ENCODE data around the gene NCAPD2. TPM values are rescaled to one million over a fixed set of nuclear protein-coding genes. Genes with fewer than 3 reads are reported as not detected.

Gene NCAPD2, protein sequence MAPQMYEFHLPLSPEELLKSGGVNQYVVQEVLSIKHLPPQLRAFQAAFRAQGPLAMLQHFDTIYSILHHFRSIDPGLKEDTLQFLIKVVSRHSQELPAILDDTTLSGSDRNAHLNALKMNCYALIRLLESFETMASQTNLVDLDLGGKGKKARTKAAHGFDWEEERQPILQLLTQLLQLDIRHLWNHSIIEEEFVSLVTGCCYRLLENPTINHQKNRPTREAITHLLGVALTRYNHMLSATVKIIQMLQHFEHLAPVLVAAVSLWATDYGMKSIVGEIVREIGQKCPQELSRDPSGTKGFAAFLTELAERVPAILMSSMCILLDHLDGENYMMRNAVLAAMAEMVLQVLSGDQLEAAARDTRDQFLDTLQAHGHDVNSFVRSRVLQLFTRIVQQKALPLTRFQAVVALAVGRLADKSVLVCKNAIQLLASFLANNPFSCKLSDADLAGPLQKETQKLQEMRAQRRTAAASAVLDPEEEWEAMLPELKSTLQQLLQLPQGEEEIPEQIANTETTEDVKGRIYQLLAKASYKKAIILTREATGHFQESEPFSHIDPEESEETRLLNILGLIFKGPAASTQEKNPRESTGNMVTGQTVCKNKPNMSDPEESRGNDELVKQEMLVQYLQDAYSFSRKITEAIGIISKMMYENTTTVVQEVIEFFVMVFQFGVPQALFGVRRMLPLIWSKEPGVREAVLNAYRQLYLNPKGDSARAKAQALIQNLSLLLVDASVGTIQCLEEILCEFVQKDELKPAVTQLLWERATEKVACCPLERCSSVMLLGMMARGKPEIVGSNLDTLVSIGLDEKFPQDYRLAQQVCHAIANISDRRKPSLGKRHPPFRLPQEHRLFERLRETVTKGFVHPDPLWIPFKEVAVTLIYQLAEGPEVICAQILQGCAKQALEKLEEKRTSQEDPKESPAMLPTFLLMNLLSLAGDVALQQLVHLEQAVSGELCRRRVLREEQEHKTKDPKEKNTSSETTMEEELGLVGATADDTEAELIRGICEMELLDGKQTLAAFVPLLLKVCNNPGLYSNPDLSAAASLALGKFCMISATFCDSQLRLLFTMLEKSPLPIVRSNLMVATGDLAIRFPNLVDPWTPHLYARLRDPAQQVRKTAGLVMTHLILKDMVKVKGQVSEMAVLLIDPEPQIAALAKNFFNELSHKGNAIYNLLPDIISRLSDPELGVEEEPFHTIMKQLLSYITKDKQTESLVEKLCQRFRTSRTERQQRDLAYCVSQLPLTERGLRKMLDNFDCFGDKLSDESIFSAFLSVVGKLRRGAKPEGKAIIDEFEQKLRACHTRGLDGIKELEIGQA (N-terminal part only)
- total RNA-seq (2022) = 204 and 218 TPM in 2 replicates
- Bru-seq, nascent RNA = percentile 92 among the genes with signal in this experiment
- percentile 91 among the genes with signal in this experiment for BruChase-seq, experiment 1, labeled RNA remaining after a 2-hour chase
- BruChase-seq, experiment 2, labeled RNA remaining after a 6-hour chase = percentile 96 among the genes with signal in this experiment
- long read RNA-seq, full-length matches to known transcripts = 95 of 183 reads
- long read RNA-seq, partial matches to known transcripts = 69 of 183 reads
- long read RNA-seq, other reads (novel, unspliced or antisense) = 19 of 183 reads

DNA sequence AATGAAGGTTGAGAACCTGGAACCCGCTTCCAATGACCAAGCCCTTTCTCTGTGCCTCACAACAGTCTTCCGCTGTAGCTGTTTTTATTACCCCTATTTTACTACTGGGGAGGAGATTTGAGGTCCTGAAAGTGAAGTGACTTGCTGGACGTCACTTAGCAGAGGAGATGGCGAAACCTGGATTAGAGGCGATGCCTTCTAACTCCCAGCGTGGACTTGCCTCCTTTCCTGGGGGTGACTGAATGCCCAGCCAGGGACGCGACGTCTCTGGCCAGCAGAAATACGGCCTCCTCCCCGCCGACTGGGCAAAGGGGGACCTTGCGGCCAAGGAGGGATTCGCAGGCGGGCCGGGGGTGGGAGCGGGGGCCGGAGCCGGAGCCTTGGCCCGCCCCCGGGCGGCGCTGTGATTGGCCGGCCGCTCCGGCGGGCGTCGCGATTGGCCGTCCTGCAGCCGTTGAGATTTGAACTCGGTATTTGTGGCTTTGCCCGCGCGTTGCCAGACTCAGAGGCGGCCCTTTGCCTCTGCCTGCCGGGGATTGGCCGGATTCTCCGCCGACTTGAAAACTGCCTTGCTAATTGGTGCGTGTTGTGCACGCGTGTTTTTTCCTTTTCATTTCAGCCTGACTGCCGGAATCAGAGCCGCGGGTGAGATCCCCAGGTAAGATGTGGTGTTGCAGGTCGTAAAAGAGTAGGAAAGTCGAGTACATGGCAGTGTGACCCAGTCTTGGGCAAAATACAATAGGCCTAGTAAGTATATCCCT, at the start of gene NCAPD2:
TSS of gene NCAPD2 (plus strand) at position 606 of the 761 bp plus-strand sequence. CDS start 997 bp downstream, outside the sequence.
- peaks cover 12% of the 10 kb centered on the region for H3K4me1 ChIP-seq
- H3K4me3 ChIP-seq (ENCODE audit: low read depth, low read length) = peak within 1 kb of the TSS; percentile 81
- H3K9me3 ChIP-seq = no peaks in the 10 kb centered on the region
- CTCF ChIA-PET = interaction anchor here (0.6 to 2.9 kb wide), 10 partner anchors 28 to 273 kb away, joined by 3 to 13 read pairs (median 4); partner anchors contain the start of genes GAPDH and PTMS
- H3K36me3 Mint-ChIP-seq (ENCODE audit: insufficient read depth, unreplicated experiment) = peaks cover 66% of the 10 kb centered on the region
- TF ChIP-seq, protein P1, sequence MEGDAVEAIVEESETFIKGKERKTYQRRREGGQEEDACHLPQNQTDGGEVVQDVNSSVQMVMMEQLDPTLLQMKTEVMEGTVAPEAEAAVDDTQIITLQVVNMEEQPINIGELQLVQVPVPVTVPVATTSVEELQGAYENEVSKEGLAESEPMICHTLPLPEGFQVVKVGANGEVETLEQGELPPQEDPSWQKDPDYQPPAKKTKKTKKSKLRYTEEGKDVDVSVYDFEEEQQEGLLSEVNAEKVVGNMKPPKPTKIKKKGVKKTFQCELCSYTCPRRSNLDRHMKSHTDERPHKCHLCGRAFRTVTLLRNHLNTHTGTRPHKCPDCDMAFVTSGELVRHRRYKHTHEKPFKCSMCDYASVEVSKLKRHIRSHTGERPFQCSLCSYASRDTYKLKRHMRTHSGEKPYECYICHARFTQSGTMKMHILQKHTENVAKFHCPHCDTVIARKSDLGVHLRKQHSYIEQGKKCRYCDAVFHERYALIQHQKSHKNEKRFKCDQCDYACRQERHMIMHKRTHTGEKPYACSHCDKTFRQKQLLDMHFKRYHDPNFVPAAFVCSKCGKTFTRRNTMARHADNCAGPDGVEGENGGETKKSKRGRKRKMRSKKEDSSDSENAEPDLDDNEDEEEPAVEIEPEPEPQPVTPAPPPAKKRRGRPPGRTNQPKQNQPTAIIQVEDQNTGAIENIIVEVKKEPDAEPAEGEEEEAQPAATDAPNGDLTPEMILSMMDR (IDR thresholded peaks at IDR 0.05; ENCODE audit: insufficient read depth in 1 of 2, low read depth in 1 of 2, low read length in 1 of 2, severe bottlenecking in 1 of 2, unreplicated experiment in 1 of 2) = peak in 1 of 2 experiments; percentile 17
- peak within 1 kb of the TSS; percentile 92 for H3K4me3 Mint-ChIP-seq (ENCODE audit: unreplicated experiment)
- POLR2A ChIA-PET = interaction anchor here (0.5 to 2.4 kb wide), 19 partner anchors 9 to 418 kb away, joined by 3 to 52 read pairs (median 5); partner anchors contain the start of genes GAPDH, LTBR, NOP2 and VAMP1
- BruUV-seq (replicated peaks) = no TSS peak
- intact Hi-C loops (cut with micrococcal nuclease; ENCODE audit: unreplicated experiment) = loop anchor here (1.0 kb wide), 3 partner anchors 23 to 70 kb away; partner anchors contain the start of genes GAPDH and VAMP1
- peaks cover 5% of the 10 kb centered on the region; the same call in 1 of the 2 replicates for H3K36me3 ChIP-seq (ENCODE audit: control insufficient read depth, insufficient read depth, low read length)
- DNase-seq = peak; percentile 98 to 99
- peak within 1 kb of the TSS; percentile 96 for H3K27ac Mint-ChIP-seq (ENCODE audit: unreplicated experiment)
- H3K4me1 Mint-ChIP-seq (ENCODE audit: low read depth, unreplicated experiment) = peaks cover 10% of the 10 kb centered on the region
- no peaks in the 10 kb centered on the region for H3K27me3 ChIP-seq (replicated peaks; ENCODE audit: control insufficient read depth, insufficient read depth, low read length)
- no peaks in the 10 kb centered on the region for H3K27me3 Mint-ChIP-seq (ENCODE audit: insufficient read depth, unreplicated experiment)
- no peaks in the 10 kb centered on the region for H3K9me3 Mint-ChIP-seq (ENCODE audit: unreplicated experiment)

DNA sequence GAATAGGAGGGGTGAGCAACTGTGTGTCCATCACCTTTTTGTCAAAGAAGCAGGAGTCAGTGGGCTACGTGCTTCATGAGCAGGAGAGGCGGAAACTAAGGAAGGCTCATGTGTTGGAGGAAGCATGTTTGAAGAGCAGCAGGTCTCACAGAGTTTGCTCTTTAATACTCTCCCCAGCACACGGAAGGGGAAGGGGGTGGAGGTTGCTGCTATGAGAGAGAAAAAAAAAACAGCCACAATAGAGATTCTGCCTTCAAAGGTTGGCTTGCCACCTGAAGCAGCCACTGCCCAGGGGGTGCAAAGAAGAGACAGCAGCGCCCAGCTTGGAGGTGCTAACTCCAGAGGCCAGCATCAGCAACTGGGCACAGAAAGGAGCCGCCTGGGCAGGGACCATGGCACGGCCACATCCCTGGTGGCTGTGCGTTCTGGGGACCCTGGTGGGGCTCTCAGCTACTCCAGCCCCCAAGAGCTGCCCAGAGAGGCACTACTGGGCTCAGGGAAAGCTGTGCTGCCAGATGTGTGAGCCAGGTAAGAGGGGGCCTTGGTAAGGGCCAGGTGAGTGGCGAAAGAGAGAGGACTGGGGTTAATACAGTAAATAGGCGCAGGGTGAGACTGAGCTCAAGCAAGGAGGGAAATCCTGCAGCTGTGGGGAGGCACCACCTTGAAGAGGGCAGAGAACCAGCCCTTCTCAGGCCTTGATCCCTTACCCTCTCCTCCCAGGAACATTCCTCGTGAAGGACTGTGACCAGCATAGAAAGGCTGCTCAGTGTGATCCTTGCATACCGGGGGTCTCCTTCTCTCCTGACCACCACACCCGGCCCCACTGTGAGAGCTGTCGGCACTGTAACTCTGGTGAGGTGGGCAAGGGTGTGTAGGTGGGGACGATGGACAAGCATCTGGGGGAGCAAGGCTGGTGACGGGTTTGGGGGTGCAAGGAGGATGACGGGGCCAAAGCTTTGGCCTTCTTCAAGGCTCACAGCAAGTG, 48.9 kb upstream of the NCAPD2 start, which contains the start of gene CD27:
TSS of gene CD27 (plus strand) at position 252 of the 985 bp plus-strand sequence. CDS start at position 393, 141 bp downstream.
- TF ChIP-seq, protein P1 (IDR thresholded peaks at IDR 0.05; ENCODE audit: insufficient read depth in 1 of 2, low read depth in 1 of 2, low read length in 1 of 2, severe bottlenecking in 1 of 2, unreplicated experiment in 1 of 2) = no peak
- no peaks in the 10 kb centered on the region for H3K9me3 Mint-ChIP-seq (ENCODE audit: unreplicated experiment)
- no TSS peak for BruUV-seq (replicated peaks)
- ChIA-PET POLR2A (interaction anchor here (0.5 kb wide), 1 partner anchor 253 kb away, joined by 4 read pairs; no protein-coding TSS in a partner anchor), CTCF (no interaction called here)
- Histone ChIP-seq H3K36me3 (ENCODE audit: control insufficient read depth, insufficient read depth, low read length) (no peaks in the 10 kb centered on the region), H3K4me3 (ENCODE audit: low read depth, low read length) (no peak within 1 kb of the TSS), H3K9me3 (no peaks in the 10 kb centered on the region), H3K4me1 (no peaks in the 10 kb centered on the region), H3K27me3 (replicated peaks; ENCODE audit: control insufficient read depth, insufficient read depth, low read length) (no peaks in the 10 kb centered on the region)
- H3K4me3 Mint-ChIP-seq (ENCODE audit: unreplicated experiment) = no peak within 1 kb of the TSS
- no peaks in the 10 kb centered on the region for H3K27me3 Mint-ChIP-seq (ENCODE audit: insufficient read depth, unreplicated experiment)
- no peaks in the 10 kb centered on the region for H3K36me3 Mint-ChIP-seq (ENCODE audit: insufficient read depth, unreplicated experiment)
- no peak for DNase-seq
- H3K4me1 Mint-ChIP-seq (ENCODE audit: low read depth, unreplicated experiment) = no peaks in the 10 kb centered on the region
- intact Hi-C loops (cut with micrococcal nuclease; ENCODE audit: unreplicated experiment) = no loop called here
- no peak within 1 kb of the TSS for H3K27ac Mint-ChIP-seq (ENCODE audit: unreplicated experiment)
